ENCODE measurements around the gene FBXO2.

Gene FBXO2

DNA sequence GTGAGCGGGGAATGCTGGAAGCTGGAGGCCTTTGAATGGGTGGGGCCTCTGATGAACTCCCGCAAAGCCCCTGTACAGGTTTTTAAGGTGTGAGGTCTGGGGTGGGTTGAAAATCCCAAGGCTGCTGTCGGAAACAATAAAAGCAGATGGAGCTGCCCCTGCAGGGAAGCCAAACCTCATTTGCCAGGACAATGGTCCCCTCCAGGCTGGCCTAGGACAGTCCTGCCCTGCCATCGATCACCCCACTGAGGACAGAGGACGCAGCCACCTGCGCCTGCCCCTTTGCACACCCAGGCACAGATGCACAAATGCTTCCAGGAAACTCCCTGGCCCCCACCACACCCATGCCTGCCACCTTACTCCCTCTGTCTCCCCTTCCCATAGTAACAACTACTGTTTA is 41.6 kb upstream of the FBXO2 start:
- H3K9ac ChIP-seq (ENCODE audit: insufficient read length) = no peak overlapping the region

DNA sequence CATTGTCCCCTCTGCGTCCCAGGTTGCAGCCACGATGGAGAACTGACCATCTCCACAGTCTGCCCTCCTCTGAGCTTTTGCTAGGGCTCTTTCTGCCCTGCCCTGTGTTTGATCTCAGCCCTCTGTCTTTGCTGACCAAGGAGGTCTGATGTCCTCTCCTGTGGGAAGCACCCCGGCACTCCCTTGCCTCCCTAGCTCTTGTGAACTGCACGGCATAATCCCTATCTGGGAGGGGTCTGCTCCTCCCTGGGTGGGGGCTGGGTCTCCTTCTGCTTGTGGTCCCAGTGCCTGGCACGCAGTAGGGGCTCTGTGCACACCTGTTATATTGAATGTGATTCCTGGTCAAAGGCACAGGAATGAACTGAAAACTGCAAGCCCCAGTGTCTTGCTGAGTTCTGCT is 39.7 kb upstream of the FBXO2 start:
- no peaks in the 10 kb centered on the region for H3K36me3 ChIP-seq (ENCODE audit: insufficient read depth, low read length)
- no peak overlapping the region for H3K27ac ChIP-seq
- H3K4me3 ChIP-seq = no peak overlapping the region
- no peak overlapping the region for H3K9ac ChIP-seq (ENCODE audit: insufficient read length)
- no peaks in the 10 kb centered on the region for H3K9me3 ChIP-seq (ENCODE audit: low read depth, low read length)
- TF ChIP-seq EZH2 (IDR thresholded peaks at IDR 0.05) = no peak
- no peak for TF ChIP-seq FOXP2 (optimal IDR thresholded peaks at IDR 0.05; ENCODE audit: control extremely low read depth, extremely low read length, insufficient read depth)
- TF ChIP-seq POLR2AphosphoS5 (IDR thresholded peaks at IDR 0.05; ENCODE audit: borderline replicate concordance, low read depth, low read length) = no peak
- DNase-seq (ENCODE audit: low read depth, low spot score) = no peak

More for the DNA sequence above, 41.6 kb upstream of the FBXO2 start:
- no peak for TF ChIP-seq EZH2 (IDR thresholded peaks at IDR 0.05)
- no peak for TF ChIP-seq FOXP2 (optimal IDR thresholded peaks at IDR 0.05; ENCODE audit: control extremely low read depth, extremely low read length, insufficient read depth)
- no peak for TF ChIP-seq POLR2AphosphoS5 (IDR thresholded peaks at IDR 0.05; ENCODE audit: borderline replicate concordance, low read depth, low read length)
- H3K9me3 ChIP-seq (ENCODE audit: low read depth, low read length) = no peaks in the 10 kb centered on the region
- DNase-seq (ENCODE audit: low read depth, low spot score) = no peak
- no peak overlapping the region for H3K4me3 ChIP-seq
- no peak overlapping the region for H3K27ac ChIP-seq
- no peaks in the 10 kb centered on the region for H3K36me3 ChIP-seq (ENCODE audit: insufficient read depth, low read length)

DNA sequence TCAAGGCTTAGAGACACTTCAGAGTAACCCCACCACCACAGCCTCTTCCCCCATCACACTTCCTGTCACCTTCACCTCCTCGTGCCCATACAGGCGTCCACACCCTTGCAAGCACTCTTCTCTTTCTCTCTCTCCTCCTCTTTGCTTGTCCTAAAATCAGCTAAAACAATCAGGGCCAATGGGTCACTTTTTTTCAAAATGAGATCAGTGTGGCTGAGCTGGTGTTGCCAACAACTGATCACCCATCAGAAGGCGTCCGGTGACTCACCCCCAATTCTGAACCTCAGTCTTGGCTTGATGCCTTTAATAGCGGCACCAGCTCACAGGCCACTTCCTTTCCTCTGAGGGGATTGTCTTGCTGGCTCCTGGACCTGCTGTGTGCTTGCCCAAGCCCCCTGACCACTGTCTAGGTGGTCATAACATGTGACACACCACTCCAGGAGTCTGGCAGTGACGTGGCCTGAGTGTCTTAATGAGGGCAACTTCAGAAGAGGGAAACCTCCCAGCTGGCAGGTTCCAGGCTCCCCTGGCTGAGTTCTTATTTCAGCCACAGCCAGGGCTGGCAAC is 38.9 kb upstream of the FBXO2 start:
- Histone ChIP-seq H3K36me3 (ENCODE audit: insufficient read depth, low read length) (no peaks in the 10 kb centered on the region), H3K9me3 (ENCODE audit: low read depth, low read length) (no peaks in the 10 kb centered on the region), H3K4me3 (no peak overlapping the region), H3K9ac (ENCODE audit: insufficient read length) (no peak overlapping the region), H3K27ac (no peak overlapping the region)
- DNase-seq (ENCODE audit: low read depth, low spot score) = no peak
- TF ChIP-seq POLR2AphosphoS5 (IDR thresholded peaks at IDR 0.05; ENCODE audit: borderline replicate concordance, low read depth, low read length) (no peak), FOXP2 (optimal IDR thresholded peaks at IDR 0.05; ENCODE audit: control extremely low read depth, extremely low read length, insufficient read depth) (no peak), EZH2 (IDR thresholded peaks at IDR 0.05) (no peak)

DNA sequence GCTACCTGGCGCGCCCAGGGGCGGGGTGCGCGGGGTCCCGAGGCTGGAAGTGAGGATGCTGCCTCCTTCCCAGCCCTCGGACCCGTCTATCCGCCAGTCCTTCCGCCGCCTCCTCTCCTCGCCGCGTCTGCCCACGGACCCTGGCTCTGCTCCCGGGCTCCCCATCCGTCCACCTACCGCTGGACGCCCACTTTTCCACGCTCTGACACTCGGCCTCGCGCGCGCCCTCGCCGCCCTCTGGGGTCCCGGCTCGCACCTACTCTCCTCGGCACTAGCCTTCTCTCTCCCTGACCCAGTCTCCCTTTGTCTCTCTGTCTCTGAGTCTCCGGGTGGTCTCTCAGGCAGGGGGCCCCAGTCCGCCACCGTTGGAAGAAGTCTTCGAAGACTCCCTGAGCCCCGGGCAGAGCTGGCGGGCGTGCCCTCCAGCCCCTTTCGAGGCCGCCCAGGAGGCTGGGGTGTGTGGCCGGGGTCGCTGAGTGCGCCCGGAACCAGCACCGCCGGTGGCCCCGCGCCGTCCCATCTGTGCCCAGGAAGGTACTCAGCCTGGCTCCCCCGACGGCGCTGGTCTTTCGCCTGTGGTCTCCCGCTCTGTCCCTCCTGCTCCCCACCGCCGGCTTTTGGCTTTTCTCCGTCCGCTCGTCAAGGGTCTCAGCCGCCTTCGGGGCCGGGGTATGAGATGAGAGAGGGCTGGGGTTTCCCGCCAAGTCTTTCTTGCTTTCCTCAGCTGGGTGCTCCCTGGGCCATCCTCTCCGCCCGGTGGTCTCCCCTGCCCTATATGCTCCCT is 37.9 kb upstream of the FBXO2 start:
- no peaks in the 10 kb centered on the region for H3K36me3 ChIP-seq (ENCODE audit: insufficient read depth, low read length)
- no peak overlapping the region for H3K27ac ChIP-seq
- peak overlapping the region; percentile 72 for H3K4me3 ChIP-seq
- TF ChIP-seq POLR2AphosphoS5 (IDR thresholded peaks at IDR 0.05; ENCODE audit: borderline replicate concordance, low read depth, low read length) (no peak), EZH2 (IDR thresholded peaks at IDR 0.05) (no peak), FOXP2 (optimal IDR thresholded peaks at IDR 0.05; ENCODE audit: control extremely low read depth, extremely low read length, insufficient read depth) (no peak)
- no peak overlapping the region for H3K9ac ChIP-seq (ENCODE audit: insufficient read length)
- DNase-seq (ENCODE audit: low read depth, low spot score) = no peak
- no peaks in the 10 kb centered on the region for H3K9me3 ChIP-seq (ENCODE audit: low read depth, low read length)

DNA sequence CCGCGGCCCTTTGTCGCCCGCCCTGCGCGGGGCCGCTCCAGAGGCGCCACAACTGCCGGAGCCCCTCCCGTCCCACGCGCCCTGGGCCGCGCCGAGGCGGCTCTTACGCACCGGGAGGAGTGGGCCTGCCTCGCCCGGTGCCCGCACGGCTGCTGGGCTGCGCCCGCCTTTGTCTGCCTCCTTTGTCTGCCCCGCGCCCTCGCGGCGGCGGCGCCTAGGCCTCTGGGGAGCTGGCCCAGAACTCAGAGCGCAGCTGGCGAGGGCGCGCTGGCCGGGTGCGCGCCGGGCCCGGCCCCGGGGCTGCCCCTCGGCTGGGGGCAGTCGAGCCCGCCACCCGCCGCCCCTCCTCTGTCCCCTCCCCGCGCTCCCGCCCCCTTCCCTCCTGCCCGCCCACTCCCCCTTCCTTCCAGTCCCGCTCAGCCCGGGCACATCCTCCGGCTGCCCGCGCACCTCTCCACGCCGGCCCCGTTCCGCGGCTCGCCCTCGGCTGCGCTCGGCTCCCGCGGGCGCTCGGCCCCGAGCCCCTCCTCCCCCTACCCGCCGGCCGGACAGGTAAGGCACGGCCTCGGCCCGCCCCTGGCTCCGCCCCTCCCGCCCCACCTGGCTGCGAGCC is 37.2 kb upstream of the FBXO2 start, which contains the start of gene DRAXIN:
DRAXIN (plus strand) TSS at position 409 of the 613 bp plus-strand sequence. CDS start 14,549 bp downstream, outside the sequence.
- Histone ChIP-seq H3K4me3 (peak within 1 kb of the TSS; percentile 72), H3K9me3 (ENCODE audit: low read depth, low read length) (no peaks in the 10 kb centered on the region), H3K9ac (ENCODE audit: insufficient read length) (peak within 1 kb of the TSS; percentile 51), H3K27ac (no peak within 1 kb of the TSS), H3K36me3 (ENCODE audit: insufficient read depth, low read length) (no peaks in the 10 kb centered on the region)
- DNase-seq (ENCODE audit: low read depth, low spot score) = no peak
- no peak for TF ChIP-seq POLR2AphosphoS5 (IDR thresholded peaks at IDR 0.05; ENCODE audit: borderline replicate concordance, low read depth, low read length)
- TF ChIP-seq EZH2 (IDR thresholded peaks at IDR 0.05) = no peak
- no peak for TF ChIP-seq FOXP2 (optimal IDR thresholded peaks at IDR 0.05; ENCODE audit: control extremely low read depth, extremely low read length, insufficient read depth)

DNA sequence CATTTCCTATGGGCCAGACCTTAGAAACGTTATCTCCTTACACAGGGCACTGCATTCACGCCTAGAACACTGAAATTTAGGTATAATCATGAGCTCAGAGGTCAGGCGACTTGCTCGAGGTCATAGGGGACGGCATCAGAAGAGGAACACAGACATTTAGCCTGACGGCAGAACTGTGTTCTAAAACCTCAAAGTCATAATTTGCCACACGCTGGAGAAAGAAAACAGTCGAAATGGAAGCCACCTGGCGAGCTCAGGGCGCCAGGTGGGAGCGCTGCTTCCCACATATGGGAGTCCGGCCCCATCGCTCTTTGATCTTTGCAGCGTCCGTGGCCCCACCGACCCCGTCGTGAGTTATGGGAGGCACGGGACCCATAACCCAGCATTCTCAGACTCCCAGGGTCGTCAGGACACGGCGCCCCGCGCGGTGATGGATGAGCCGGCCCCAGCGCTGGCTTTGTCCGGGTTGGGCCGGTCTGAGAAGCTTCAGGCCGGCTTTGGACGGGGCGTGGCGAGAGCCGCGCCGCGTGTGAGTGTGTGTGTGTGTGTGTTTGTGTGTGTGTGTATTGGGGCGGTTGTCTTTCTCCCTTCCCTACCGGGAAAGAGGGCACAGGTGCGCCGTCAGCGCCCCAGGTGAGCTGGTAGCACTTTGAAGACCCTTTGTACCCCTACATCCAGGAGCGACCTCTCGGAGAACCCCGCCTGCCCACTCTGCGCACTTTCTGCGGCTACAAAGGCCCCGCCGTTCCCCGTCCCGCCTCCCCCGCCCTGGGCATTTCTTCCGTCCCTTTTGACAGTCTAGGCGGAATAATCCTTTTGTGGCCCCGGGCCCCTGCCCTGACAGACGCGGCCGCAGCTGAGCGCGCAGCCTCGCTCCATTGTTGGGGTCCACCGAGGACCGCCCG is 36.4 kb upstream of the FBXO2 start:
- Histone ChIP-seq H3K4me3 (peak overlapping the region; percentile 72), H3K9me3 (ENCODE audit: low read depth, low read length) (no peaks in the 10 kb centered on the region), H3K9ac (ENCODE audit: insufficient read length) (peak overlapping the region; percentile 51), H3K36me3 (ENCODE audit: insufficient read depth, low read length) (no peaks in the 10 kb centered on the region), H3K27ac (no peak overlapping the region)
- no peak for DNase-seq (ENCODE audit: low read depth, low spot score)
- TF ChIP-seq POLR2AphosphoS5 (IDR thresholded peaks at IDR 0.05; ENCODE audit: borderline replicate concordance, low read depth, low read length) = no peak
- no peak for TF ChIP-seq FOXP2 (optimal IDR thresholded peaks at IDR 0.05; ENCODE audit: control extremely low read depth, extremely low read length, insufficient read depth)
- no peak for TF ChIP-seq EZH2 (IDR thresholded peaks at IDR 0.05)

DNA sequence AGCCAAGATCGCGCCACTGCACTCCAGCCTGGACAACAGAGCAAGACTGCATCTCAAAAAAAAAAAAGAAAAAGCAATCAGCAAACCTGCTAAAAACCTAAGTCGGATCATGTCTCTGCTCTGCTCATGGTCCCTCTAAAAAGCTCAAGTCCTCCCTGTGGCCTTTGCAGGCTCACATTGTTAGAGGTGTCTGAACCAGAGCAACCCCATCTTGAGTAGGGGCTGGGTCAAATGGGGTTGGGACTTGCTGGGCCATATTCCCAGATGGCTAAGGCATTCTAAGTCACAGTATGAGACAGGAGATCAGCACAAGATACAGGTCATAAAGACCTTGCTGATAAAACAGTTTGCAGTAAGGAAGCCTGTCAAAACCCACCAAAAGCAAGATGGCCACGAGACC is 34.3 kb upstream of the FBXO2 start:
- Histone ChIP-seq H3K36me3 (ENCODE audit: insufficient read depth, low read length) (no peaks in the 10 kb centered on the region), H3K27ac (no peak overlapping the region), H3K4me3 (no peak overlapping the region), H3K9me3 (ENCODE audit: low read depth, low read length) (no peaks in the 10 kb centered on the region), H3K9ac (ENCODE audit: insufficient read length) (no peak overlapping the region)
- no peak for DNase-seq (ENCODE audit: low read depth, low spot score)
- TF ChIP-seq FOXP2 (optimal IDR thresholded peaks at IDR 0.05; ENCODE audit: control extremely low read depth, extremely low read length, insufficient read depth) (no peak), EZH2 (IDR thresholded peaks at IDR 0.05) (no peak), POLR2AphosphoS5 (IDR thresholded peaks at IDR 0.05; ENCODE audit: borderline replicate concordance, low read depth, low read length) (no peak)
